GM10248 (cell line): ENCODE results near the gene GXYLT1.

ENCODE experiments used
- CTCF ChIA-PET: fragments of 300-600 bp; sonication (Branson Sonifier 250); formaldehyde crosslinking; extraction: SDS; loops from one replicate; lab custom pipeline; 2021; ENCODE audit warnings: antibody characterized with exemption; lab: Yijun Ruan, JAX
- POLR2A ChIA-PET: fragments of 350-650 bp; sonication (Branson Sonifier 250); formaldehyde crosslinking; extraction: SDS; loops from one replicate; lab custom pipeline; 2020; ENCODE audit warnings: antibody characterized with exemption; lab: Yijun Ruan, JAX
- DNase-seq: peaks from one replicate; pipeline ENCODE4 v3.0.0; 2012; ENCODE audit errors: extremely low spot score
- CTCF ChIP-seq: IDR thresholded peaks from 2 replicates; pipeline ENCODE4 v1.5.1; 2012; ENCODE audit warnings: mild to moderate bottlenecking, low read depth; ENCODE audit errors: extremely low read depth, missing control alignments, control extremely low read depth

The GXYLT1 gene

GRCh38 chr12:42031847-42032564 lies 112.7 kb downstream of the GXYLT1 start:
- DNase-seq, result no peak
- TF ChIP-seq CTCF, result no peak
- CTCF ChIA-PET, result interaction anchor here (2.2 kb wide), 1 partner anchor 8 kb away, joined by 10 read pairs; no protein-coding TSS in a partner anchor
- POLR2A ChIA-PET, result interaction anchor here (0.7 kb wide), 1 partner anchor 453 kb away, joined by 4 read pairs; no protein-coding TSS in a partner anchor
